Uterus (tissue), 4 donors: ENCODE measurements around the gene CLCA1. TPM values are rescaled to one million over a fixed set of nuclear protein-coding genes. Genes with fewer than 3 reads are reported as not detected.

Experiments
- DNase-seq, 2 donors: peaks; one replicate each; pipeline ENCODE4 v3.0.0-alpha.2; 2019 to 2020
- H3K27ac ChIP-seq, 2 donors: fragments of 200-600 bp; sonication (generic); 1 replicate in 1 of 2; 2 replicates in 1 of 2; pipeline ENCODE4 v1.5.1; 2016 to 2018
- H3K27me3 ChIP-seq, 2 donors: fragments of 200-600 bp; sonication (generic); one replicate each; pipeline ENCODE4 v1.5.1; 2018 to 2019; ENCODE audit warnings: control low read depth in 1 of 2
- H3K36me3 ChIP-seq, 2 donors: fragments of 200-600 bp; sonication (generic); one replicate each; pipeline ENCODE4 v1.5.1; 2019; ENCODE audit warnings: control low read depth in 1 of 2
- H3K4me1 ChIP-seq, 2 donors: fragments of 200-600 bp; sonication (generic); one replicate each; pipeline ENCODE4 v1.5.1; 2018 to 2019; ENCODE audit warnings: control low read depth in 1 of 2
- H3K4me3 ChIP-seq, 2 donors: fragments of 200-600 bp; sonication (generic); 1 replicate in 1 of 2; 2 replicates in 1 of 2; pipeline ENCODE4 v1.5.1; 2018 to 2019; ENCODE audit warnings: mild to moderate bottlenecking in 1 of 2
- H3K9me3 ChIP-seq, 2 donors: fragments of 200-600 bp; sonication (generic); one replicate each; pipeline ENCODE4 v1.5.1; 2019; ENCODE audit warnings: control low read depth in 1 of 2
- CTCF ChIP-seq, 4 experiments: fragments of 200-600 bp in 2 of 4; fragments of 450-650 bp in 2 of 4; sonication (generic) in 2 of 4; IDR thresholded peaks; one replicate each; pipeline ENCODE4 v1.5.1; 2016 to 2019; ENCODE audit warnings: antibody characterized with exemption in 4 of 4, mild to moderate bottlenecking in 2 of 4, moderate library complexity in 1 of 4
- POLR2A ChIP-seq, 2 donors: fragments of 450-650 bp; IDR thresholded peaks; one replicate each; pipeline ENCODE4 v1.6.1; 2016; ENCODE audit warnings: antibody characterized with exemption in 2 of 2, mild to moderate bottlenecking in 1 of 2, moderate library complexity in 1 of 2
- intact Hi-C: fragments of 100-400 bp; cut with DNase I; formaldehyde crosslinking; loops from one replicate; pipeline ENCODE4 v1.15.1; 2023; ENCODE audit warnings: low total_unique reads
- total RNA-seq, 4 donors: library from RNA; depleted of rRNA in 3 of 4; stranded (reverse); fragments of >200 nt in 3 of 4; gene quantifications; one replicate each; pipeline versions ENCODE4 v1.1.0 to v1.2.4, GENCODE V29; 2014 to 2023
- donor health status: DM: yes; HTN: yes; CAD: no.

CLCA1 gene
- total RNA-seq, 4 donors from 2014 or later = 0.21 to 0.29 TPM; not detected in 2

- no peaks in the 10 kb centered on the region for H3K9me3 ChIP-seq
- no peak overlapping the region for H3K27ac ChIP-seq
- TF ChIP-seq CTCF (IDR thresholded peaks at IDR 0.05) (no peak), POLR2A (IDR thresholded peaks at IDR 0.05) (no peak)
- no peaks in the 10 kb centered on the region for H3K36me3 ChIP-seq
- H3K4me3 ChIP-seq = no peak overlapping the region
- no peaks in the 10 kb centered on the region for H3K4me1 ChIP-seq
- H3K27me3 ChIP-seq = no peaks in the 10 kb centered on the region
- DNase-seq = no peak
- intact Hi-C loops = no loop called here
Measured at GRCh38 chr1:86538775-86539174, 70.0 kb downstream of the CLCA1 start.

- H3K36me3 ChIP-seq = no peaks in the 10 kb centered on the region
- TF ChIP-seq POLR2A (IDR thresholded peaks at IDR 0.05) (no peak), CTCF (IDR thresholded peaks at IDR 0.05) (no peak)
- no peaks in the 10 kb centered on the region for H3K27me3 ChIP-seq
- no peak overlapping the region for H3K4me3 ChIP-seq
- DNase-seq = no peak
- intact Hi-C loops = no loop called here
- H3K9me3 ChIP-seq = no peaks in the 10 kb centered on the region
- no peak overlapping the region for H3K27ac ChIP-seq
- no peaks in the 10 kb centered on the region for H3K4me1 ChIP-seq
Measured at GRCh38 chr1:86541859-86542258, 73.1 kb downstream of the CLCA1 start.

- H3K9me3 ChIP-seq = no peaks in the 10 kb centered on the region
- no peaks in the 10 kb centered on the region for H3K36me3 ChIP-seq
- no peaks in the 10 kb centered on the region for H3K27me3 ChIP-seq
- no peak overlapping the region for H3K27ac ChIP-seq
- H3K4me1 ChIP-seq = no peaks in the 10 kb centered on the region
- DNase-seq = no peak
- TF ChIP-seq POLR2A (IDR thresholded peaks at IDR 0.05) (no peak), CTCF (IDR thresholded peaks at IDR 0.05) (no peak)
- intact Hi-C loops = no loop called here
- H3K4me3 ChIP-seq = no peak overlapping the region
Measured at GRCh38 chr1:86542631-86543030, 73.9 kb downstream of the CLCA1 start.

- no peaks in the 10 kb centered on the region for H3K4me1 ChIP-seq
- no peak within 1 kb of the TSS for H3K27ac ChIP-seq
- no peak for TF ChIP-seq POLR2A (IDR thresholded peaks at IDR 0.05)
- no peak for TF ChIP-seq CTCF (IDR thresholded peaks at IDR 0.05)
- no peak within 1 kb of the TSS for H3K4me3 ChIP-seq
- H3K9me3 ChIP-seq = no peaks in the 10 kb centered on the region
- H3K36me3 ChIP-seq = no peaks in the 10 kb centered on the region
- no peaks in the 10 kb centered on the region for H3K27me3 ChIP-seq
- intact Hi-C loops = no loop called here
- DNase-seq = no peak
Measured at GRCh38 chr1:86546787-86547221, 78.1 kb downstream of the CLCA1 start, which contains the start of gene CLCA4. TSS of gene CLCA4 (plus strand) at chr1:86547078. CDS start at chr1:86547120, 42 bp downstream.

- H3K27me3 ChIP-seq = no peaks in the 10 kb centered on the region
- H3K4me3 ChIP-seq = no peak overlapping the region
- intact Hi-C loops = no loop called here
- H3K27ac ChIP-seq = no peak overlapping the region
- TF ChIP-seq CTCF (IDR thresholded peaks at IDR 0.05) = no peak
- no peak for TF ChIP-seq POLR2A (IDR thresholded peaks at IDR 0.05)
- no peaks in the 10 kb centered on the region for H3K36me3 ChIP-seq
- H3K9me3 ChIP-seq = no peaks in the 10 kb centered on the region
- no peaks in the 10 kb centered on the region for H3K4me1 ChIP-seq
- no peak for DNase-seq
Measured at GRCh38 chr1:86548839-86549238, 80.1 kb downstream of the CLCA1 start.

Other genes with a start within 250 kb of the CLCA1 start
- 100 to 1,000 TPM in 1 of 4 donors, 10 to 100 TPM in 3; 26.5 to 134 (median 56.3) TPM for gene ODF2L, start 72.6 kb upstream of the CLCA1 start, total RNA-seq
- gene CLCA2, start 44.8 kb upstream of the CLCA1 start, total RNA-seq = not detected
- gene CLCA4, start 78.2 kb downstream of the CLCA1 start, total RNA-seq = under 1 TPM in 2 of 4 donors, not detected in 2; under 0.01 to 0.07 TPM
- 10 to 100 TPM; 38.8 to 94.7 (median 51.7) TPM for gene SH3GLB1, start 235.6 kb downstream of the CLCA1 start, total RNA-seq